Superior temporal gyrus (tissue), 1 donor: ENCODE results near the gene DNAH2.

Experiments used
- DNase-seq: peaks from one replicate; pipeline ENCODE4 v3.0.0-alpha.2; 2016; ENCODE audit errors: extremely low spot score

Gene DNAH2

GRCh38 chr17:7703584-7704479 is 13.7 kb upstream of the DNAH2 start:
- peak; percentile 54 for DNase-seq

GRCh38 chr17:7704601-7705268 is 12.8 kb upstream of the DNAH2 start, which contains the start of gene EFNB3:
Gene EFNB3 (plus strand): TSS chr17:7705202. CDS start chr17:7705599, 397 bp downstream.
- DNase-seq = no peak

GRCh38 chr17:7705269-7706255 is 12.0 kb upstream of the DNAH2 start:
- DNase-seq = no peak

GRCh38 chr17:7706631-7707354 is 10.8 kb upstream of the DNAH2 start:
- no peak for DNase-seq

- no peak for DNase-seq
Measured at GRCh38 chr17:7707446-7707845, 10.1 kb upstream of the DNAH2 start.

GRCh38 chr17:7707858-7708750 is 9.4 kb upstream of the DNAH2 start:
- DNase-seq = no peak

GRCh38 chr17:7709031-7709430 is 8.5 kb upstream of the DNAH2 start:
- DNase-seq = no peak

- DNase-seq = no peak
Measured at GRCh38 chr17:7710301-7710700, 7.2 kb upstream of the DNAH2 start.

- no peak for DNase-seq
Measured at GRCh38 chr17:7711051-7711755, 6.3 kb upstream of the DNAH2 start.

GRCh38 chr17:7712111-7712771 is 5.3 kb upstream of the DNAH2 start:
- DNase-seq = no peak

- DNase-seq = no peak
Measured at GRCh38 chr17:7713782-7714181, 3.8 kb upstream of the DNAH2 start.

- no peak for DNase-seq
Measured at GRCh38 chr17:7714721-7715594, 2.6 kb upstream of the DNAH2 start.

GRCh38 chr17:7715936-7716886 is 1.3 kb upstream of the DNAH2 start:
- DNase-seq = no peak

GRCh38 chr17:7717756-7718350 is 309 bp downstream of the DNAH2 start:
- DNase-seq = peak; percentile 53

- DNase-seq = no peak
Measured at GRCh38 chr17:7719661-7720060, 2.1 kb downstream of the DNAH2 start.

GRCh38 chr17:7720125-7720524 is 2.6 kb downstream of the DNAH2 start:
- DNase-seq = no peak
